Ectodermal cell (in vitro differentiated cells): ENCODE measurements around the gene IDH1.

Experiments
- H3K27ac ChIP-seq: 2 replicates; pipeline ENCODE4 v1.7.0; 2013; ENCODE audit warnings: mild to moderate bottlenecking, low read depth, low read length; ENCODE audit not compliant: insufficient read depth, poor library complexity, severe bottlenecking
- H3K27me3 ChIP-seq: 2 replicates; pipeline ENCODE4 v1.7.0; 2013; ENCODE audit warnings: mild to moderate bottlenecking, low read length; ENCODE audit not compliant: insufficient read depth, control insufficient read depth, poor library complexity, severe bottlenecking
- H3K36me3 ChIP-seq: one replicate; pipeline ENCODE4 v1.7.0; 2013; ENCODE audit warnings: low read length; ENCODE audit not compliant: control insufficient read depth, insufficient read depth
- H3K4me1 ChIP-seq: one replicate; pipeline ENCODE4 v1.7.0; 2013; ENCODE audit warnings: low read length; ENCODE audit not compliant: control insufficient read depth, insufficient read depth
- H3K4me3 ChIP-seq: 2 replicates; pipeline ENCODE4 v1.7.0; 2013; ENCODE audit warnings: low read depth, low read length, control low read depth; ENCODE audit not compliant: insufficient read depth
- H3K9me3 ChIP-seq: 2 replicates; pipeline ENCODE4 v1.7.0; 2013; ENCODE audit warnings: mild to moderate bottlenecking, low read length, moderate library complexity; ENCODE audit not compliant: control insufficient read depth
- WGBS, 2 experiments: methylation state at CpG; one replicate each; pipeline ENCODE4 v1.1.7; 2013; ENCODE audit warnings: missing lambda C conversion rate in 2 of 2; 5-methylcytosine and 5-hydroxymethylcytosine counted together

The IDH1 gene

DNA sequence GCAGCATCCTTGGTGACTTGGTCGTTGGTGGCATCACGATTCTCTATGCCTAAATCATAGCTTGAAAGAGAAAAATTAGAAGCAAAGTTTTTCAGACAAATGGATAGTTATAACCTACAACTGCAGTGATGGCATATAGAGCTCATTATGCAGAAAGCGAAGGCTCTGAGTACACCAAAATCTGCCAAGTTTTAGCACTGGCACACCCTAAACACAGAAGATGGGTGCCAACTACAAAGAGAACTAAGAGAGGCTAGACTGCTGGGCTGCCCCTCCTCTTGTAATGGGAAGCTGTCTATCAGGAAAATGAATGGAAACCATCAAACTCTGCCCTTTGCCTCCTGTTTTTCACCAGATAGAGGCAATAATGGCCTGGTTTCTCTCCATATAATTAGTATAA, 6.3 kb downstream of the IDH1 start:
- Histone ChIP-seq H3K27me3 (no peaks in the 10 kb centered on the region), H3K27ac (no peak overlapping the region), H3K4me1 (peaks cover 9% of the 10 kb centered on the region), H3K9me3 (no peaks in the 10 kb centered on the region), H3K4me3 (no peak overlapping the region), H3K36me3 (peaks cover 67% of the 10 kb centered on the region)
- WGBS, 2 experiments, result 99 to 100% methylated on average over 3 of the region's 3 CpGs

DNA sequence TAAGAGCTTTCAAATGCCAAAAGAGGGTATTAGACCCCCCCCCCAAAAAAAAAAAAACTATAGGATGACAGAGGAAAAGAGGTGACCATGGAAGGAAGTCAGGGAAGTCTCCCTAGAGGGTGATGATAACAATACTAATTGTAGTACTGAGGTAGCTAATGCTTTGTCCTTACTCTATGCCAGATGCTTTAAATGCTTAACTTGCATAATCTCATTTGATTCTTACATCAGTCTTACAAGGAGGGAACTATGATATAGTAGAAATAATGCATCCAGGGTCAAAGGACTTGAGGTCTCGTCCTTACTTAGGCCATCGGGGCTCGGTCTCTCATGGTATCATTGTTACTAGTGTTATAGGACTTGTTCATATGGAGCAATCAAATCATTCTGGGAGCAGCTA, 9.1 kb downstream of the IDH1 start:
- no peak overlapping the region for H3K27ac ChIP-seq
- 98% methylated on average over 3 of the region's 3 CpGs for WGBS, 2 experiments
- peaks cover 66% of the 10 kb centered on the region for H3K36me3 ChIP-seq
- H3K9me3 ChIP-seq, result no peaks in the 10 kb centered on the region
- H3K4me3 ChIP-seq, result no peak overlapping the region
- no peaks in the 10 kb centered on the region for H3K27me3 ChIP-seq
- H3K4me1 ChIP-seq, result no peaks in the 10 kb centered on the region

DNA sequence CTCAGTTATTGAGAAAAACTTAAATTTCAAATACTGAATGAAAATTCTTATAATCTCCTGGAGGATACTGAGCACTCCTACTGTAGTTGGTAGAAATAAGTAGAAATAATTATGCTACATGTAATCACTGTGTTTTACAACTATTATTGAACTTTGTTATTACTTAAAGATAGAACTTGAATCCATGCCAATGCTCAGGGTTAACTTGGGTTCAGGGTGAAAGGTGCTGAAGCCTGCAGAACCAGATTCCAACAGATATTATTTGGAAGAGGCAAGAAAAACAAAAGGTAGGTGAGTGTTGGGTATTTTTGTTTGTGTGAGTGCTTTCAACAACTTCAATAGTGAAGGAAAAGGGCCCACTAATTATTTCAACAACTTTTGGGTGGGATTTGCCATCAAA, 10.4 kb downstream of the IDH1 start:
- Histone ChIP-seq H3K4me1 (no peaks in the 10 kb centered on the region), H3K27me3 (no peaks in the 10 kb centered on the region), H3K36me3 (peaks cover 64% of the 10 kb centered on the region), H3K4me3 (no peak overlapping the region), H3K9me3 (no peaks in the 10 kb centered on the region), H3K27ac (no peak overlapping the region)

DNA sequence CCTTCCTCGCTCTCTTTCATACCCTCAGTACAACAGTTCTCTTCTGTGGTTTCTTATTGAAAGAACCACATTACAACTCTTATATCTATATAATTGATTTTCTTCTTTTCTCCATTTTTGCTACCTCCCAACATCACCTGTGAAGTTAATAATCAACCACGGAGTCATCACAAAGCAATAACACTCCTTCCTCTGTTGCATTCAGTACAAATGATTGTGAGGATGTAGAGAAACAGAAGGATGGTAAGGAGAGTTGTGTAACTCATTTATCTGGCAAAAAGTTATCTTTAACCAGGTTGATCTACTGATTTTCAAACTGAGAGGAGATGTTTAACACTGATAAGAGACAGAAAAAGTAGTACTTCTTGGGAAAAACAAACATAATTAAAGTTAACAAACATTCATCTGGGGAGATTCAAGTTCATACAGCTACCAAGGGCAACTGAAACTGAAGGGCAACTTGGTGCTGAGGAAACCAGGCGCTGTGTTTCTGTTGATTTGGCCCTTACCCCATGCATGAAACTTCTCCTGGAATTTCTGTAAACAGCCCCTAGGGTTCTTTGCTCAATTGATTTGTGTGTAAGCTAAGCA, 14.2 kb downstream of the IDH1 start:
- Histone ChIP-seq H3K36me3 (peaks cover 47% of the 10 kb centered on the region), H3K4me1 (no peaks in the 10 kb centered on the region), H3K4me3 (no peak overlapping the region), H3K27ac (no peak overlapping the region), H3K27me3 (no peaks in the 10 kb centered on the region), H3K9me3 (no peaks in the 10 kb centered on the region)
- WGBS, 2 experiments, result 99 to 100% methylated on average over 2 of the region's 3 CpGs

DNA sequence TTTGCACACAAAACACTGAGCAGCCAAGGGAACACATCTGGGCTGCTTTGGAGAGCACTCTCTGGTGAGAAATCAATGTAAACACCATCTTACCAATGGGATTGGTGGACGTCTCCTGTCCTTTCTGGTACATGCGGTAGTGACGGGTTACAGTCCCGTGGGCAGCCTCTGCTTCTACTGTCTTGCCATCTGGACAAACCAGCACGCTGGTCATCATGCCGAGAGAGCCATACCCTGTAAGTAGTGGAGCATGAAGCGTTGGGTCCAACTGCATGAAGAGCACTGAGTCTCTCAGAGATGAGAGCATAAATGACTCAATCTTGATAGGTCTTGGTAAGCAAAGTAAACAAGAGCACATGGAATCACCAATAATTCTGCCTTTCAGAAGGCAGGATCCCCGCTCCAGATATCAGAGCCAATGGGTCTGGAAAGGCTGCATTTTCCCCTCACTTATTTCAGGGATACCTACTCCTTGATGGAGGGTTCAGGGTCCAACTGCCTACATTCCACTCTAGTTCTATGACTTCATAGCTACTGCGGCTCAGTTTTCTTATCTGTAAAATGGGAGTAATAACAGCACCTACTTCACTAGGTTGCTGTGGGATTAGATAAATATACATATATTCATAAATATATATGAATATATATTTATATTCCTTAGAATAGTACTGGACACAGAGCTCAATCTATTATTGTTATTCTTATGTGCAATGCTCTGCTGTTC, 14.9 kb downstream of the IDH1 start:
- Histone ChIP-seq H3K9me3 (no peaks in the 10 kb centered on the region), H3K27ac (no peak overlapping the region), H3K4me3 (no peak overlapping the region), H3K4me1 (no peaks in the 10 kb centered on the region), H3K27me3 (no peaks in the 10 kb centered on the region), H3K36me3 (peaks cover 46% of the 10 kb centered on the region)
- 93 to 97% methylated on average over 8 to 9 of the region's 9 CpGs for WGBS, 2 experiments

DNA sequence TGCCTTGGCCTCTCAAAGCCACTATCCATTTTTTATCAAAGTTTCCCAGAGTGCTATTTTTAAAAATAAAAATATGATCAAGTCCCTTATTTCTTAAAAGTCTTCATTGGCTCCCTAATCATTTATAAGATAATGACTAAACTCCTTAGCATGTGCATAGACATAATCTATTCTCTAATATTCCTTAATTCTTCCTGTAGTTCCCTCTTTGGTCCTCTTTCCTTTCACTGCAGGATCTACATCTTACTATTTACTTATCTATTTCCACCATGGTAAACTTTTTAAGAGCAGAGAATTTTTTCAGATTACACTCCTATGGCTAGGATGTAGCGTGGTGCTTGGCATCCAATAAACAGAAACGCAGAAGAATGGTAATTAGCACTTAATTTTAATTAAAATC, 19.0 kb downstream of the IDH1 start:
- Histone ChIP-seq H3K4me3 (no peak overlapping the region), H3K4me1 (no peaks in the 10 kb centered on the region), H3K27me3 (no peaks in the 10 kb centered on the region), H3K36me3 (peaks cover 22% of the 10 kb centered on the region), H3K27ac (no peak overlapping the region), H3K9me3 (no peaks in the 10 kb centered on the region)
- WGBS, 2 experiments, result no CpG with 5 or more reads among the region's 2 CpGs

DNA sequence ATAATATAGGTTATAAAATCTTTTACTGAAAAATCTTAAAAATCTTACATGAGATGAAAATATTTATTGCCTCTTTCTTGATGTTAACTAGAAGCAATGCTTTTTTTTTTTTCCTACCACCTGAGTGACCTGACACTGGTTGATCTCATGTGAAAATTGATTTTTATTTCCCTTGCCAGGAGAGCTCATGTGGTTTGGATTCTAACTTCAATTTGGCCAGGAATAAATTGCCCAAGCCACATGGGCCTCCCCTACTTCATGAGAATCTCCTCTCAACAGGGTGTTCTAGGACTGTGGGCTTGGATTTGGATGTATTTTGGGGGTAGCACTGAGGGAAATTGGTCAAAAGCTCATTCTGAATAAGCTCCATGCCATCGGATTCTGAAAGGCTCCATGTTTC, 20.1 kb downstream of the IDH1 start:
- no peak overlapping the region for H3K27ac ChIP-seq
- 89 to 97% methylated on average over 1 of the region's 1 CpG for WGBS, 2 experiments
- H3K9me3 ChIP-seq, result no peaks in the 10 kb centered on the region
- H3K4me1 ChIP-seq, result no peaks in the 10 kb centered on the region
- H3K4me3 ChIP-seq, result no peak overlapping the region
- peaks cover 19% of the 10 kb centered on the region for H3K36me3 ChIP-seq
- no peaks in the 10 kb centered on the region for H3K27me3 ChIP-seq

DNA sequence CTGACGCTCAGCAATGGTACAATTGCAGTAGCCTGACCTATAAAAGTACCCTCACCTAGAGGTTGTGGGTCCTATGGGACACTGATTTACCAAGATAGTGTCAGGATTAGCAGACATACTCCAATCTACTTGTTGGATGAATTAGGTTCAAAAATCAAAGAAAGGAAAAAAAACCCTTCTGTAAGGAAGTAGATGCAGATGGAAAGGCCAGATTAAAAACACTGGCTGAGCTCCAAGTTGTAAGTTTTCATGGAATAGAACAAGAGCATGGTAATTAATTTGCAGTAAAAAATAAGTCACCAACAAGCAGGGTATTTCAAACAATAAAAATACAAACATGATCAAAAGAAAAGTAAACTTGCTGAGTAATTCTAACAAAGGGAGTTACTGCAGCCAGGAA, 26.4 kb downstream of the IDH1 start:
- H3K27ac ChIP-seq, result no peak overlapping the region
- H3K9me3 ChIP-seq, result no peaks in the 10 kb centered on the region
- no peaks in the 10 kb centered on the region for H3K27me3 ChIP-seq
- H3K4me3 ChIP-seq, result no peak overlapping the region
- no peaks in the 10 kb centered on the region for H3K4me1 ChIP-seq
- WGBS, 2 experiments, result 96 to 100% methylated on average over 1 of the region's 1 CpG
- no peaks in the 10 kb centered on the region for H3K36me3 ChIP-seq

DNA sequence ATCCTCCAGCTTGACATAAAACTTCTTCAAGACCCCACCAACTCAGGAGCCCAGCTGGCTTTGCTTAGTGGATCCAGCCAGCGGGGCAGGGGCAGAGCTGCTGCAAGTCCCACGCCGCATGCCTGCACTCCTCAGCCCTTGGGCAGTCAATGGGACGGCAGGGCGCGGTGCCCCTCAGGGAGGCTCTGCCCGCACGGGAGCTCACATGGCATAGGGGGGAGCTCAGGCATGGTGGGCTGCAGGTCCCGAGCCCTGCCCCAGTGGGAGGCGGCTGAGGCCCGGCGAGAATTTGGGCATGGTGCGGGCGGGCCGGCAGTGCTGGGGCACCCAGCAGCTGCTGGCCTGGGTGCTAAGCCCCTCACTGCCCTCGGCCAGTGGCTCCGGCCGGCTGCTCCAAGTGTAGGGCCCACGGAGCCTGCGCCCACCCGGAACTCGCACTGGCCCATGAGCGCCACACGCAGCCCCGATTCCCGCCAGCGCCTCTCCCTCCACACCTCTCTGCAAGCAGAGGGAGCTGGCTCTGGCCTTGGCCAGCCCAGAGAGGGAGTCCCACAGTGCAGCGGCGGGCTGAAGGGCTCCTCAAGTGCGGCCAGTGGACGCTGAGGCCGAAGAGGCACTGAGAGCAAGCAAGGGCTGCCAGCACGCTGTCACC, 27.2 kb downstream of the IDH1 start:
- no peaks in the 10 kb centered on the region for H3K9me3 ChIP-seq
- no peaks in the 10 kb centered on the region for H3K27me3 ChIP-seq
- H3K27ac ChIP-seq, result no peak overlapping the region
- H3K4me3 ChIP-seq, result no peak overlapping the region
- no peaks in the 10 kb centered on the region for H3K36me3 ChIP-seq
- WGBS, 2 experiments, result 94 to 95% methylated on average over 33 of the region's 33 CpGs
- H3K4me1 ChIP-seq, result no peaks in the 10 kb centered on the region

DNA sequence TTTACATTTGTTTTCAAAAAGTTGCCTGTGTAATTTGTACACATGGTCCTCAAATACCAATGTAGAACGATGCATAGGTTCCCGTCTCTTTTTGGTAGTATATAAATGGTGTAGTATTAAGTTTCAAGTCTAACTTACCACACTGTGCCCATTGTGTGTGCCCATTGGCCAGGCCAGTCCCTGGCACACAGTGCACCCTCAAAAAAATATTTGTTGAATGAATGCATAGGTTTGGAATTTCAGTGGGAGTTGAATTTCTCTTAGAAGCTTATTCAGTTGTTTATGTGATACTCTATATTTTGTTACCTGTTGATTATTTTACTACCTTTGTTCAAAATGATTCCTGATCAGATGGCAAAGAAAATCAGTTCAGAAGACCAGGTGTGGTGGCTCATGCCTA, 30.1 kb downstream of the IDH1 start:
- WGBS, 2 experiments, result 94 to 100% methylated on average over 2 of the region's 2 CpGs
- H3K4me3 ChIP-seq, result no peak overlapping the region
- H3K9me3 ChIP-seq, result no peaks in the 10 kb centered on the region
- H3K36me3 ChIP-seq, result no peaks in the 10 kb centered on the region
- no peak overlapping the region for H3K27ac ChIP-seq
- no peaks in the 10 kb centered on the region for H3K27me3 ChIP-seq
- no peaks in the 10 kb centered on the region for H3K4me1 ChIP-seq
